ENCODE results near the gene ZBED6.

ZBED6 gene

DNA sequence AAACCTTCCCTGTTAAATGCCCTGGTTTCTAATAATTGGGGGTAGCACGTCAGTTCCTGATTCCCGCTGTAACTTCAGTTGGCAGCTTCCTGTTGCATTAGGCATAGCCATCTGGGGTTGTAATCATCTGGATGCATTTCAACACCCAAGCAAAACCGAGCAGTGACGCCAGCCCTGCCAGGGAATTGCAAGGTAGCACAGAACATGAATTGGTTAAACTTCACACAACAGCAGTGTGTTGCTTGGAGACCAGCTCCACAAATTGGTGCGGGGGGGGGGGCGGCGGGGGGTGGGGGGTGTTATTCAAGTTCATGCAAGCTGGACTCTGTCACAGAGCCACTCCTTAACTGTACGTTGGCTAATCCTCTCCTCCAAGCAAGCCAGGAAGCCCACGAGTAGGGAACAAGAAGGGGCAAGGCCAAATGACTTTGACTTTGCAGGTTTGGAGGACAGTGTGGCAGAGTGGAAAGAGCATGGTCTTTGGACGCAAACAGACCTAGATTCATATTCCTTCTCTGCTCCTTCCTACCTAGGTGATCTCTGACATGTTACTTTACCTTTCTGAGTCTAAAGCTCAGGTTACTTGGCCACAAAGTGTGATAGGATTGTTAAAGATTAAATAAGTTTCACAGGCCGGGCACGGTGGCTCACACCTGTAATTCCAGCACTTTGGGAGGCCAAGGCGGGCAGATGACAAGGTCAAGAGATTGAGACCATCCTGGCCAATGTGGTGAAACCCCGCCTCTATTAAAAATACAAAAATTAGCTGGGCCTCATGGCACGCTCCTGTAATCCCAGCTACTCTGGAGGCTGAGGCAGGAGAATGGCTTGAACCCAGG is 25.7 kb upstream of the ZBED6 start:
- TF ChIP-seq, protein P1, sequence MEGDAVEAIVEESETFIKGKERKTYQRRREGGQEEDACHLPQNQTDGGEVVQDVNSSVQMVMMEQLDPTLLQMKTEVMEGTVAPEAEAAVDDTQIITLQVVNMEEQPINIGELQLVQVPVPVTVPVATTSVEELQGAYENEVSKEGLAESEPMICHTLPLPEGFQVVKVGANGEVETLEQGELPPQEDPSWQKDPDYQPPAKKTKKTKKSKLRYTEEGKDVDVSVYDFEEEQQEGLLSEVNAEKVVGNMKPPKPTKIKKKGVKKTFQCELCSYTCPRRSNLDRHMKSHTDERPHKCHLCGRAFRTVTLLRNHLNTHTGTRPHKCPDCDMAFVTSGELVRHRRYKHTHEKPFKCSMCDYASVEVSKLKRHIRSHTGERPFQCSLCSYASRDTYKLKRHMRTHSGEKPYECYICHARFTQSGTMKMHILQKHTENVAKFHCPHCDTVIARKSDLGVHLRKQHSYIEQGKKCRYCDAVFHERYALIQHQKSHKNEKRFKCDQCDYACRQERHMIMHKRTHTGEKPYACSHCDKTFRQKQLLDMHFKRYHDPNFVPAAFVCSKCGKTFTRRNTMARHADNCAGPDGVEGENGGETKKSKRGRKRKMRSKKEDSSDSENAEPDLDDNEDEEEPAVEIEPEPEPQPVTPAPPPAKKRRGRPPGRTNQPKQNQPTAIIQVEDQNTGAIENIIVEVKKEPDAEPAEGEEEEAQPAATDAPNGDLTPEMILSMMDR (conservative IDR thresholded peaks at IDR 0.05; ENCODE audit: low read depth, low read length) = no peak
- peak; percentile 83 for DNase-seq (ENCODE audit: low read depth)
- H3K4me3 ChIP-seq (ENCODE audit: low read depth, low read length) = no peak overlapping the region

- no peak for DNase-seq (ENCODE audit: low read depth)
- TF ChIP-seq, protein P1 (conservative IDR thresholded peaks at IDR 0.05; ENCODE audit: low read depth, low read length) = no peak
- H3K4me3 ChIP-seq (ENCODE audit: low read depth, low read length) = no peak overlapping the region
Measured at GRCh38 chr1:203771901-203772301, 23.5 kb upstream of the ZBED6 start.

DNA sequence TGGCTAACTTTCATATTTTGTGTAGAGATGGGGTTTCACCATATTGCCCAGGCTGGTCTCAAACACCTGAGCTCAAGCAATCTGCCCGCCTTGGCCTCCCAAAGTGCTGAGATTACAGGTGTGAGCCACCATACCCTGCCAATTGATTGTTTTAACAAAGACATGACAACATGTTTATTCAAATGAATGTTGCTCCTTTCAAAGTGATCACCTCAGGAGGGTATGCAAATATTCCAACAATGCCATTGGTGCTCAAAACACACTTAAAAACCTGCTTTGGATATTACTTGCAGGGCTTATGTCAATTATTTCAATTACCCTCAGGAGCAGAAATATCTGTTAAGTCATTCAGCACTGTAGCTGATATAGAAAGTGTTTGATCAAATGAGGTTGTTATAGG is 22.6 kb upstream of the ZBED6 start:
- TF ChIP-seq, protein P1 (conservative IDR thresholded peaks at IDR 0.05; ENCODE audit: low read depth, low read length) = no peak
- H3K4me3 ChIP-seq (ENCODE audit: low read depth, low read length) = no peak overlapping the region
- DNase-seq (ENCODE audit: low read depth) = no peak

GRCh38 chr1:203776636-203777035 is 18.8 kb upstream of the ZBED6 start:
- DNase-seq (ENCODE audit: low read depth) = no peak
- no peak overlapping the region for H3K4me3 ChIP-seq (ENCODE audit: low read depth, low read length)
- TF ChIP-seq, protein P1 (conservative IDR thresholded peaks at IDR 0.05; ENCODE audit: low read depth, low read length) = peak; percentile 22

DNA sequence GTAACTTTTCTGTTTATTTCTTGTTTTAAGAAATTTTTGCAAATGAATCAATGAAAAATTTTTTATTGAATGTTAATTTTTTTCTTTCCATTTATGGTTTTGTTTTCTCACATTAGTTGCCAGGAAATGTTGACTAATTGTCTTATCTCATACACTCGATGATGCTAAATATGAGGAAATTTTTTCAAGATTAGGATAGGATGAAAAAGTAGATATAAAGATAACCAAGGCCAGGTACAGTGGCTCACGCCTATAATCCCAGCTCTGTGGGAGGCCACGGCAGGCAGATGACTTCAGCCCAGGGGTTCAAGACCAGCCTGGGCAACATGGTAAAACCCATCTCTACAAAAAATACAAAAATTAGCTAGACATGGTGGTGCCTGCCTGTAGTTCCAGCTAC is 17.8 kb upstream of the ZBED6 start:
- no peak overlapping the region for H3K4me3 ChIP-seq (ENCODE audit: low read depth, low read length)
- DNase-seq (ENCODE audit: low read depth) = peak; percentile 28
- TF ChIP-seq, protein P1 (conservative IDR thresholded peaks at IDR 0.05; ENCODE audit: low read depth, low read length) = no peak

GRCh38 chr1:203778146-203778545 is 17.3 kb upstream of the ZBED6 start:
- TF ChIP-seq, protein P1 (conservative IDR thresholded peaks at IDR 0.05; ENCODE audit: low read depth, low read length) = no peak
- DNase-seq (ENCODE audit: low read depth) = no peak
- H3K4me3 ChIP-seq (ENCODE audit: low read depth, low read length) = no peak overlapping the region

- no peak for DNase-seq (ENCODE audit: low read depth)
- TF ChIP-seq, protein P1 (conservative IDR thresholded peaks at IDR 0.05; ENCODE audit: low read depth, low read length) = no peak
- no peak overlapping the region for H3K4me3 ChIP-seq (ENCODE audit: low read depth, low read length)
Measured at GRCh38 chr1:203778789-203779188, 16.6 kb upstream of the ZBED6 start.

All from choroid plexus epithelial cell (primary cell).